Fibroblast of lung (primary cell): ENCODE measurements around the gene L3MBTL3.

ENCODE experiments used
- EZH2 ChIP-seq: IDR thresholded peaks from 2 replicates; pipeline ENCODE4 v1.5.1; 2012; ENCODE audit warnings: low read length, control low read depth, mild to moderate bottlenecking; ENCODE audit errors: missing control alignments
- TF ChIP-seq, protein P1 (sequence below), 2 donors: IDR thresholded peaks in 1 of 2; conservative IDR thresholded peaks in 1 of 2; 1 replicate in 1 of 2; 2 replicates in 1 of 2; pipeline ENCODE4 v1.5.1; 2011 to 2012; ENCODE audit warnings: low read length in 2 of 2, control low read depth in 1 of 2, inconsistent platforms in 1 of 2, low read depth in 1 of 2, mild to moderate bottlenecking in 1 of 2

DNA sequence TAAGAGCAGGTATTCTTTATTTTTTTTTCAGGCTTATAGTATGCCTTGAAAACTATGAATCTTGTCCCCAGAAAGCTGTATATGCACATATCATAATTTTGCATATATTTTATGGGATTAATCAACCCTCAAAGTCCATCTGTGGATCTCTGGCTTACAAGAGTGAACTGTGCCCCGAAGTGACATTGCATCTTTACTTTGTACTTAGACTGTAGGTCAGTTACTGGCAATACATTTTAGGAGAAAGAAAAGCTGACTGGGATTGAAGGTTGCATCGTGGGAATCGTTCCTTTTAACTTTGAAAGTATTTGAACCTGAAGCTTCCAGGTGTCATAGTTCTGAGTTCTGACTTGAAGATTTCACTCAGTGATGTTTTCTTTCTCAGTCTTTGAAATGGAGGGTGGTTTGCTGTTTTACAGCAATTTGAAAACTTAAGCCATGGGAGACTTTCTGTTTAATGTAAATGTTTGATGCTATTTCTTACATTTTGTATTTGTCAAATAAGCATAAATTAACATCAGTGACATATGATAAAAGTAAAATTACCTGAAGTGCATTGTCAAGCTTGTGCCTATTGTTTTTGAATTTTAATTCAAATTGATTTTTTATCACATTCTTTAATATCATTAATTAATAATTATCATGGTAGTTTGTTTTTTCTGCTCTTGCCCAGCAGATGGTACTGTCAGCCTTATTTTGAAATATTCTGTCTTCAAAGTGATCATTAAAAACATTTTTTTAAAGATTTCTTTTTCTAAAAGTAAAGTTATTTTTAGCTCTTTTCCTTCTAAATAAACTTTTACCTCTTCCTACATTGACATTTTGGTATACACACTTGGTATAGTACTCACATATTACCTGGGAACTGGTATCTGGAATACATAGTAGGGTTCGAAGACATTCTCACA lies 29.0 kb downstream of the L3MBTL3 start:
- TF ChIP-seq, protein P1, sequence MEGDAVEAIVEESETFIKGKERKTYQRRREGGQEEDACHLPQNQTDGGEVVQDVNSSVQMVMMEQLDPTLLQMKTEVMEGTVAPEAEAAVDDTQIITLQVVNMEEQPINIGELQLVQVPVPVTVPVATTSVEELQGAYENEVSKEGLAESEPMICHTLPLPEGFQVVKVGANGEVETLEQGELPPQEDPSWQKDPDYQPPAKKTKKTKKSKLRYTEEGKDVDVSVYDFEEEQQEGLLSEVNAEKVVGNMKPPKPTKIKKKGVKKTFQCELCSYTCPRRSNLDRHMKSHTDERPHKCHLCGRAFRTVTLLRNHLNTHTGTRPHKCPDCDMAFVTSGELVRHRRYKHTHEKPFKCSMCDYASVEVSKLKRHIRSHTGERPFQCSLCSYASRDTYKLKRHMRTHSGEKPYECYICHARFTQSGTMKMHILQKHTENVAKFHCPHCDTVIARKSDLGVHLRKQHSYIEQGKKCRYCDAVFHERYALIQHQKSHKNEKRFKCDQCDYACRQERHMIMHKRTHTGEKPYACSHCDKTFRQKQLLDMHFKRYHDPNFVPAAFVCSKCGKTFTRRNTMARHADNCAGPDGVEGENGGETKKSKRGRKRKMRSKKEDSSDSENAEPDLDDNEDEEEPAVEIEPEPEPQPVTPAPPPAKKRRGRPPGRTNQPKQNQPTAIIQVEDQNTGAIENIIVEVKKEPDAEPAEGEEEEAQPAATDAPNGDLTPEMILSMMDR (conservative IDR thresholded peaks at IDR 0.05 in 1 of 2, IDR thresholded peaks at IDR 0.05 in 1 of 2; ENCODE audit: low read depth in 1 of 2, low read length in 2 of 2): no peak
- no peak for TF ChIP-seq EZH2
